Stimulated activated CD4-positive, alpha-beta T cell treated with anti-CD3 and anti-CD28 coated beads, Interleukin-4, amount 100 ng/mL, for 48 hours (primary cell): ENCODE measurements around the gene HNRNPR.

Experiments used
- DNase-seq, 2 donors: peaks; one replicate each; pipeline ENCODE4 v3.0.0-alpha.2; 2020; ENCODE audit warnings: low read depth in 2 of 2

The HNRNPR gene

DNA sequence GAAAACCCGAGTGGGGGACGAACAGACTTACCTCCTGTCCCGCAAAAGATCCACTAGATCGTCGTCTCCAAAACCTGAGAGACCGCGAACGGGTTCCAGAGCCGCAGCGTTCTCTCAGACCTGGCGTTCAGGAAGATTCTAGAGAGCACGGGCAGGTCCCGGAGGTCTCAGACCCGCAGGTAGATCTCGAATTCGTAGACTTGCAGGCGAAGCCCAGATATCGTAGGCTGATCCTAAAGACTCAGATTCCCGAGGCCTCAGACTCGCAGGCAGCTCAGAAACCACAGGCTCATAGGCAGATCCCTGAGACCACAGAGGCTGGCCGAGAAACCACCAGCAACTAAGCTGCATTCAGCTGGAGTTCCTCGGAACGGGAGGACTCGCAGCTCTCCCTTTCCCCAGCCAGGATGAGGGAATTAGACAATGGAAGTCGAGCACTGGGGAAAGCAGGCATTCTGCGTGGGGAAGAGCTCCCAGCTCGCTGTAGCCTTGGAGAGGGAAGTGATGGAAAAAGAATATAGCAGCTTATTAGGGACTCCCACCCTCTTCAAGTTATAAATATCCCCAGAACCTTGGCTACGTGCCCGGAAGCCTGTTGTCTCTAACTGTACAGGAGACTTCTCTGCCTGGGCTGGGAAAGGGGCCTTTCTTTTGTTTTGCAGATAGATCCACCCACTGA lies 25.4 kb upstream of the HNRNPR start, which contains the start of gene ZNF436:
TSS of gene ZNF436 (minus strand) at position 502 of the 679 bp plus-strand sequence. CDS start 1,831 bp downstream, outside the sequence.
- DNase-seq = peak in 1 of 2 donors; percentile 12

DNA sequence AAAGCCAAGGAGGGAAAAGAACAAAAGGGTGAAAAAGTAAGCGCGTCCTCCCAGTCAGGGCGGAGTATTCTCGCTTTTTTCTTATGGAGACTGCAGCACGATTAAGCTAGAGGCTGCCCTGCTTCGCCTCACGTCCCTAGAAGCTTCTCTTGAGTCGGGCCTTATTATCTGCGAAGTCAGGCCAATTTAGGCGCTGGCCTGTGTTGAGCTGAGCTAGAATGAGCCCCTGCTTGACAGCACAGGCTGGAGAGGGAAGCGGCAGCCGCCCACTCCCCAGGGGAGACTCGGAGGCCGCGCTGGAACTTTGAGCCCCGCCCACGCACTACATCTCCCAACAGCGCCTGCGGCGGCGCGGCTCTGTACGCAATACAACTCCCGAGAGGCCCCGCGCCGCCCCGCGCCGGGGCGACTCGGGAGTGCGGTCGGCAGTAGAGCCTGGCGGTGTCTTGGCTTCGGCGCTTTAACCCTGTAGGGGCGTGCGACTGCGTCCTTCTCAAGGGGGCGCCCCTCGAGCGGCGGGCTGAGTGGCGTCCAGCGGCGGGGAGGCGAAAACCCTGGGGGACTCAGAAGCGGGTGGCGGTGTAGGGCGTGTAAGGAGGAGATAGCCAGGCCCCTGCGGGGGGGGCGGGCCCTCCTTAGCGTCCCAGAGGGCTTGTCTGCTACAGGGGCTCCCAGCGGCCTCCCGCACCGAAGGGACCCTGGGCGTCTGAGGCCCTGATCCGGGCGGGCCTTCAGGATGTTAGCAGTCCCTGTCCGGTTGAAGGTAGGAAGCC lies 24.7 kb upstream of the HNRNPR start:
- DNase-seq = peak; percentile 81 to 84

DNA sequence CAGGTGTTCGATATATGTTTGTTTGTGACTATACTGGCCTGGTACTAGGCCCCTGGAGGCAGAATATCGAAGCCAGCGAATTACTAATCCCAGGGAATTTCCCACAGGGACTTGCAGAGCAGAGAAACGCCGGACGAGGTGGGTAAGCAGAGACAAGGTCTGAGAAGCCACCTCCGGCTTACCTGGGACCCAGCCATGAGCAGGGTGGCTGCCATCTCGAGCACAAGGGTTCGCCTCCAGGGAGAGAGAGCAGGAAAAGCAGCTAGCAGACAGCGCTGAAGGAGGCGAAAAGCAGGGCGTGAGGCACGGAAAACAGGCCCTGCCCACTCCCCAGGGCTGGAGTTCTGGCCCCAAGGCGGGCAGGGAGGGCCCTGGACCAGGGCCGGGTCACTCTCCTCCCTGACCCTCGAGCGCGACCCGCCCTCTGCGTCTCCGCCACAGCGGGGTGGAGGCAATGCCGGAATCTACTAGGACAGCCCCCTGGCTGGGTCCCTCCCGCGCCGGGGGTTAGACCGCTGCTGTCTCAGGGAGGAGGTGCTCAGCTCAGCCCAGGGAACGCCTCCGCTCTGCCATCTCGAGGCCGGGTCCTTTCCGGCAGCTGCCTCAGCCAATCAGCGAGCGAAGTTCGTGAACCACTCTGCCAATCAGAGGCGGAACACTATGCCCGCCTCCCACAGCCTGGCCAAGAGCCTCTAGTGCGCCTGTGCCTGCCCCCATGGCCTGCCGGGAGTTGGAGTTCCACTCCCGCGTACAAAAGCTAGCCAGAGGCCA lies 23.9 kb upstream of the HNRNPR start:
- peak; percentile 92 to 98 for DNase-seq

DNA sequence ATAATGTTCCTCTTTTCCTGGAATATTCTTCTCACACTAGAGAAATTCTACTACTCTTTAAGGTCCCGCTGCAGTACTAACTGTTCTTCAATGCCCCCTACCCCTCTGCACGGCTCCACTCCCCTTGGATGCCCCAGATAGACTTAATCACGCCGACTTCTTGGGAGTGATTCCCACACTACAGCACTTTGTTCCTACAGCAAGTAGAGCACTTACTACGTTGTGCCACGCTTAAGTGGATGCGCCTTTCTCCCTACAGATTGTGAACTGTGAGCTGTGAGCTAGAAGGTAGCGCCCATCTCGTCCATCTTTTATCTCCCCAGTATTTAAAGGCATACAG lies 23.3 kb upstream of the HNRNPR start:
- DNase-seq = no peak

DNA sequence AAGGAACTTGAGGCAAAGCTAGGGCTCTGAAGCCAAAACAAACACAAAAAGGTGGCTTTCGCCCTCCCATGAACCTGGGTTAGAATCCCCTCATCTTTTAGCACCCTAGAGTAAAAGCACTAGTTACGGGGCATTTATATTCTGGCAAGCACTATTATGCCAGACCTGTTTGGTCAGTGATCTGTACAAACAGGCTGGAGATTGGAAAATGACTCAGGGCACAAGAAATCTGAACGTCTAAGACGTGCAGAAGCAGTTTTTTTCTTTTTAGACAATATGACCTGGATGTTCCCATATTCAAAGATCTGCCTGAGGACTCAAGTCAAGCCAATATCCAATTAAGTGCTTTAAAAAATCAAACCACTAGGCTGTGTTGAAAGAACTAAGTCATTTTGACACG lies 22.5 kb upstream of the HNRNPR start:
- no peak for DNase-seq

DNA sequence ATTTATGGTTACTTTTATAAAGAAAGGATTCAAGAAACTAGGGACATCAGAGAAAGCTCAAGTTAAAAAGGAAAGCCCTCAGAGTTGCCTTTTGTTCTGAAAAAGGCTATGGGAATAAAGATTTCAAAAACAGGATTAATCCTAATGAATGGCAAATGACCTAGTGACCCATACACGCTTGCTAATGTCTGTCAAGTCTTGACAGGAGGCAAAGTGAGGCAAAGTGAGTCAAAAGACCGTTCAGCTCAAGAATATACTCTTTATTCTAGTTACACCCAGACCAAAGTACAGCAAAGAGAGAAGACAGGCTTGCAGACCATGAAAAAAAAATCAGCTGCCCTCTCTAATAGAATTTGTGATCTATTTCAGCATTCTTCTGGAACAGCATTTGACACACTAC lies 22.1 kb upstream of the HNRNPR start:
- no peak for DNase-seq

DNA sequence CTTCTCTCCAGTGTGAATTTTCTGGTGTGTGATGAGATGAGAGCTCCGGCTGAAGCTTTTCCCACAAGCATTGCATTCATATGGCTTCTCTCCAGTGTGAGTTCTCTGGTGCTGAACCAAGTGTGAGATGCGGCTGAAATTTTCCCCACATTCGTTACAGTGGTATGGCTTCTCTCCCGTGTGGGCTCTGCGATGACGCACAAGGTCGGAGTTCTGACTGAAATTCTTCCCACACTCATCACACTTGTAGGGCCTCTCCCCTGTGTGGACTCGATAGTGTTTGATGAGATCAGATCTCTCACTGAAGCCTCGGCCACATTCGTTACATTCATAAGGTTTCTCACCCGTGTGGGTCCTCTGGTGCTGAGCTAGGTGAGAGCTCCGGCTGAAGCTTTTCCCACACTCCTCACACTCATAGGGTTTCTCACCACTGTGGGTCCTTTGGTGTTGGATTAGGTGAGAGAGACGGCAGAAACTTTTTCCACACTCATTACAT lies 18.2 kb upstream of the HNRNPR start:
- no peak for DNase-seq

DNA sequence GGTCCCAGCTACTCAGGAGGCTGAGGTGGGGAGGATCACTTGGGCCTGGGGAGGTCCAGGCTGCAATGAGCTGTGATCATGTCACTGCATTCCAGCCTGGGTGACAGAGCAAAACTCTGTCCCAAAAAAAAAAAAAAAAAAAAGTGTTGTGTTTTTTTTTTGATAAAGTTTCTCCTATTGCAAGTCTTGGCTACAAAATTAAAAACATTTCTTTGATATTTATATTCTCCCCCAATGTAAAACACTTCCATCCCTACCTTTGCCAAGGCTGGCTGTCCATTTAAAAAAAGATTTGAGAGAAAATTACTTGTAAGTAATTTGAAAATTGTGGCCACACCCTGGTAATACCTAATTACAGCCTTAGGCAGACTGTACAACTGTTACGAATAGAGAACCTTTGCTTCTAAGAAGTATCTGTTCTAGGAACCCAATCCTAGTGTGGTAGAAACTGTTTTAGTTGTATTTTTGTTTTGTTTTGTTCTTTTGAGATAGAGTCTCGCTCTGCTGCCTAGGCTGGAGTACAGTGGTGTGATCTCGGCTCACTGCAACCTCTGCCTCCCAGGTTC lies 14.3 kb upstream of the HNRNPR start:
- DNase-seq = no peak

DNA sequence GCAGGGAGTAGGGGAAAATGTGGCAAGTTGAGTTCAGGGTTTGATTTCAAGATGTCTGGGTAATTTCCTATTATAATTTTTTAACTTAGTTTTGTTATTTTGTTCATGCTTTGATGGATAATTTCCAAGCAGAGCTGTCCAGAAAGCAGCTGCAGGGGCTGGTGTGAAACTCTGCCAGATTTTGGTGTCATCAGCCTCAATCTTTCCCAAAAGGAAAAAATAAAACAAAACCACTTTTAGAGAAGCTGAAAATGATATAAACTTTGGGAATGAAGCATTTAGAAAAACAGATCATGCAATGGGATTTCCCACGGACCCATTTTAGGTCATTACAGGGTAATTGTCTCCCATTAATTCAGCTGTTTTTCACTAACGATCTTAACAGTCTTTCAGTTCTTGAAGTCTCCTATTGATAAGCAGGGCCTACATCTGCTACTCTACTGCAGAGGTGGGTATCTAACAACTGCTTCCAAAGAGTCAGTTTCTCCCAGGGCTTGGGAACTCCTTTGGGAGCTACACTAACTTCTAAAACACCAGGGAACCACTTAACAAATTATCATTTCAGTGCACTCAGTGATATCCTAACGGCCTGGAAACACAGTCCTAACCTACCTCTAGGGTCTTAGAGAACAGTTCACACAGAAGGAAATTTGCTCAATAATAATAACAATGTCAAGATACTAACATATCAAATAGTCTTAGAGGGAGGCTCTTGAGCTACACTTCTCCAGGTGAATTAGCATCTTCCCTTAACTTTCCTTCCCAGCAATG lies 13.2 kb upstream of the HNRNPR start:
- DNase-seq = no peak

DNA sequence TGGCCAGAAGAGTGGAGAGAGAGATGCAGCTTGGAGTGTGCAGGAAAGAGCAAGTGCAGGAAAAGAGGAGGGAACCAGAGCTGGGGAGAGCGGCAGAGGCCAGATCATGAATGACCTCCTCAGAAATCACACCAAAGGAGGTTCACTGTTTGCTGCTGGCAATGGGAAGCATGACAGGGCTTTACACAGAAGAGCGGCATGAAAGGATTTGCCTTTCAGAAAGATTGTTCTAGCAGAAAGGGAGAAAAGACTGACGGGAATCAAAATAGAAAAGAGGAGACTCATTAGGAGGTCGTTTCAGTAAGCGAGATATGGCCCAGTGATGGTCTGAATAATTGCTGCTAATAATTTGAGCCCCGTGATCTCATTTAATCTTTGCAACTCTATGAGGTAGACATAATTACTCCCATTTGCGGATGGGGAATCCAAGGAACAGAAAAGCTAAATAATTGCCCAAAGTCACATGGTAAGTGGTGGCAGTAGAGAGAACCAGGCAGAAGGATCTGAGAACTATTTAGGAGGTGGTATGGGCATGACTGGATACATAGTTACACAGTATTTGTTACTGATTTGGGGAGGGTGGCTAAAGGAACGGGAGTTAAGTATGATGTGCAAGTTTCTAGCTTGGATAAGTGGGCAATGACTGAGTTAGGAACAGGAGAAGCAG lies 12.5 kb upstream of the HNRNPR start:
- DNase-seq = no peak

DNA sequence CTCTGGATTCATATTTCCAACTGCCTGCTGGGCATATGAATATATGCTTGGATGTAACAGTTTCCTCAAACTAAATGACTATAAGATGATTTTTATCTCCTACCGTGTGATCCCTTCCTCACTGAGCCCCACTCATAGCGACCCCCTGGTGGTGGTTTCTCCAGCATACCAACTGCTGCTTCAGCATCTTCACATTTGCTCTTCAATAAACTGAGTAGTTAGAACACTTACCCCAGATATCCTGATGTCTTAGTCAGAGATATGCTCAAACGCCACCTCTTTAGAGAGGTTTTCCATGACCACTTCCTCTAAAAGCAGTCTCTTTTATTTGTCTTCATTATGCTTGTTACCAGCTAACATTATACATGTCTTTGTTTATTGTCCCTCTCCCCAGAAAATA lies 10.2 kb upstream of the HNRNPR start:
- DNase-seq = no peak

DNA sequence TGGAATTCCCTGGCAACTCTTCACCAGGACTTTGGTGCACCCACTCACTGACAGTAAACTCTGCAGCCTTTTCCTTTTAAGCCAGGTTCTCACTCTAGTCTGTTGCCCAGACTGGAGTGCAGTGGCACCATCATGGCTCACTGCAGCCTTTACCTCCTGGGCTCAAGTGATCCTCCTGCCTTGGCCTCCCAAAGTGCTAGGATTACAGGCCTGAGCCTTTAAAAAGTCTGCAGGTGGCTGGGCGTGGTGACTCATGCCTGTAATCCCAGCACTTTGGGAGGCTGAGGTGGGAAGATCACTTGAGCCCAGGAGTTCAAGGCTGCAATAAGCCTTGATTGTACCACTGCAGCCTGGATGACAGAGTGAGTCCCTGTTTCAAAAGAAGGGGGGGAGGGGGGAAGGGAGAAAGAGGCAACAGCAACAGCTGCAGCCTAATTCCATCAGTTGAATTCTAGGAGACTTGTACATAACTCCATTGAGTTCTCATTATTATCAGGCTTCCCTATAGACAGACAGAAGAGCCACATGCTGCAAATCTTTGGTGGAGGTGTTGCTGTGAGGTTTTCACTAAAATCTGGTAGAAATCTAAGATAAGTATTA lies 8.1 kb upstream of the HNRNPR start:
- DNase-seq = no peak

DNA sequence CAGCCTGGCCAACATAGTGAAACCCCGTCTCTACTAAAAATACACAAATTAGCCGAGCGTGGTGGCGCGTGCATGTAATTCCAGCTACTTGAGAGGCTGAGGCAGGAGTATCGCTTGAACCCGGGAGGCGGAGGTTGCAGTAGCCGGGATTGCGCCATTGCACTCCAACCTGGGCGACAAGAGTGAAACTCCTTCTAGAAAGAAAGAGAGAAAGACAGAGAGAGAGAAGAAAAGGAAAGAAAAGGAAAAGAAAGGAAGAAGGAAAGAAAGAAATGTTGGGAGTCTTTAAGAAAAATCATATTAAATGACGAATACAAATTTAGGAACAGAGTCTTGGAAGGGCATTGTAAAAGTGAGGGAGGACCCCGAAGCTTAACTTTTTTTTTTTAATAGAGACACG lies 1.8 kb upstream of the HNRNPR start:
- no peak for DNase-seq

DNA sequence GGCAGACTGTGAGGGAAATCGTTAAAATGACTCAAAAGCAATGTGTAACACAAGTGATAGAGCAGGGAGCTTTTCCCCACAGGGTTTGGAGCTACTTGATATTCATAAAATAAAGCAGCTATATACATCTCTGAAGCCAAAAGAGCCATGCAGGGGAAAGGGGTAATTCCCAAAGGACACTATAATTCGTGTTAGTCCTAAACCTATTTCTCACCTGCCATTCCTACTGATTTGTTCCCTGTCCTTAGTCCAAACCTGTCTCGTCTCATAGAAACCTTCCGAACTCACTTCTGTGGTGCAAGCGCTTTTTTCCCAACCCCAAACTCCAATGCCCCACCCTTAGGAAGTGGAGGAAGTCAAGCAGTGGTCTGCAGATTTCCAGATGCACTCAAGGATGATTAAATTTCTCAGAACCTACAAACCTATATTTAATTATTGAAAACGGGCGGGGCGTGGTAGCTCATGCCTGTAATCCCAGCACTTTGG lies 946 bp upstream of the HNRNPR start:
- no peak for DNase-seq

DNA sequence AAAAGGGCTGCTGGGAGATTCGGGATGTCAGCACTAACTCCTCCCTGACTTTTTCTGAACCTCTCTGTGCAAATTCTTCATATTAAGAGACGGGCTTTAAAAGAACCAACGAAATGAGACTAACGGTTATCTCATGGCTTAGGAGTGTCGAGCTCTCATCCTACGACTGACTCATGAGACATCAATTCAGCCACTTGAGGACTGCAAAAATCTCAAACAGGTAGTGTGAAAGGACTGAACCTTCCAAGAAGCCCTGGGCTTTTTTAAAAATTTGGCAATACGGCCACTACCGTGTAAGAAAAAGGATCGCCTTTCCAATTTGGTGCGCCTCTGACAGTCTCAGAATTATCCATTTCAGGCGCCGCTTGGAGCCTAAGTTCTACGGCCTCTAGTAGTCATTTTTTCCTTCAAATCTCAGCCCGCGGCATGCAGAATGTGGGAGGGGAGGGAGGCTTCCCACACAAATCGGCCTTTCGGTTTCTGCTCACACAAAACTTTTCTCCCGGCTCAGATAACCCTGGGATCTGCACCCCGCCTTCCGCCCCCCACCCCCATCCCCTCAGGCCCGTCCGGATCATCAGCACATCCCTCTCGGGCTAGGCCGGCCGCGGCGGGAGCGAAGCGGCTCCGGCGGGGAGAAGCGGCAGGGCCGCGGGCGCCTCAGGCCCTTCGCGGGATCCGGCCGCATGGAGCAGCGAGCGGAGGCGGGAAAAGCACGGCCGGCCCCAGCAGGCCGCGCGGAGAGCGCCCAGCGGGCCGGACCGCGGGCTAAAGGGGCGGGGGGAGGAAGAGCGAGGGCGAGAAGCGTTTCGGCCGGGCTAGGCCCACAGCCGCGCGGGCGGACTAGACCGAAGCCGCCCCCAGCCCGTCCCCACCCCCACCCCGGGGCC lies 618 bp downstream of the HNRNPR start:
- peak; percentile 34 to 51 for DNase-seq

DNA sequence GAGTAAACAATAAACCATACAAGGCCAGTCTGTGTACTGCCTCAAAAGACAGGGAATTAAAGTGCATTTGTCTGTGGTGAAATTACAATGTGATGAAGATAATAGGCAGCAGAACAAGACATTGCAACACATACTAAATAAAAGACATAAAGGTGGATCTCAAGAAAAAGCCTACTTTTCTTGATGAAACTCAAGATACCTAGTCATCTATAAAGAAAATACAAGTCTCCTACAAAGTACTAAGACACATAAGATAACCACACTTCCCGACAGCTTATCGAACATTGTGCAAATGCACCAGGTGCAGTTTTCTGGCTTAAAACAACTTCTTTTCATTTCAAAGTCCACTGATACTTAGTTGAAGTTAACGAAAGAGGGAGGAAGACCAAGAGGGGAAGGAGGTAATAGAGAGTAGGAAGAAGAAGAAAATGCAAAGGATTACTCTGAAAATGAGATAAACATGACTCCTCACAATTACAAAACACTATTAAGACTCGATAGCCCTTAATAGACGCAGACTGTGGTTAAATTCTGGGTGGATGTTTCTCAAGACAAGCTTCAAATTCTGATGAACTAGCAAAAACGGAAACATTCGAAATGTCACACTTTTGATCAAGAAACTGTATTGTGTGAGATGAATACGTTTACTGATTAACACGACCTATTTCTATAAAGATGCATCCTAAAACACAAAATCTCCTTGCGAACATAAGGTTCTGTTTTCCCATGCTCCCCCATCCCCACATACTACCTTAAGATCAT lies 2.0 kb downstream of the HNRNPR start:
- no peak for DNase-seq

DNA sequence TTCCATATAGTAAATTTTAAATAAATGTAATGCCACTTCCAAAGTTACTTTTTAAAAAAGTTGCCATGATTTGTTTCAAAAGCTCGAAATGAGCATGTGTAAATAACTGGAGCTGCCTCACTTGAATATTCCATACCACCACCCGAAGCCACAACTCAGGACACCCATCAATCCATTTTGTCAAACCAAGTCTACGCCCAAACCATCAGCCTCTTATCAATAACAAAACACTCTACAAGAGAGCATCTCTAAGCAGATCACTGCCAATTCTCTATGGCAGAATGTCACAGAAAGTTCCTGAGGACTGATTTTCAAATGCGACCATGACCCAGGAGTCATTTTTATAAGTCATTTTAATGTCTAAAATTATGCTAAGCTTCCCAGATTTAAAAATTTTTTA lies 4.5 kb downstream of the HNRNPR start:
- DNase-seq = no peak

DNA sequence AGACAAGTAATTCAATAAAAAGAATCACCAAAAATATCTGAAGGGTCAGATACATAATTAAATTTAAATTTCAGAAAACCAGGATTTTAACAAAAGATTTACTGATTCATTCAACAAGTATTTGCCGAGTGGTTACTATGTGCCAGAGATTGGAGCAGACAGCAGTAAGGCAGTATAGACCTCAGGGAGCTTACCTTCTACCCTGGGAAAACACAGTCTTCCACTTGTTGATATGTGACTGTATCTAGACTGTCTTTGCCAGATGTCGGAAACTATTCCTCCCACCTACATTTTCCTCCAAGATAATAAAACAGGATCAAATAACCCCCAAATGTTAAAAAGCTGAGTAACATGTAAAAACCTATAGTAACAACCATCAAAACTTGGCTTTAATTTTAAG lies 6.2 kb downstream of the HNRNPR start:
- DNase-seq = no peak

DNA sequence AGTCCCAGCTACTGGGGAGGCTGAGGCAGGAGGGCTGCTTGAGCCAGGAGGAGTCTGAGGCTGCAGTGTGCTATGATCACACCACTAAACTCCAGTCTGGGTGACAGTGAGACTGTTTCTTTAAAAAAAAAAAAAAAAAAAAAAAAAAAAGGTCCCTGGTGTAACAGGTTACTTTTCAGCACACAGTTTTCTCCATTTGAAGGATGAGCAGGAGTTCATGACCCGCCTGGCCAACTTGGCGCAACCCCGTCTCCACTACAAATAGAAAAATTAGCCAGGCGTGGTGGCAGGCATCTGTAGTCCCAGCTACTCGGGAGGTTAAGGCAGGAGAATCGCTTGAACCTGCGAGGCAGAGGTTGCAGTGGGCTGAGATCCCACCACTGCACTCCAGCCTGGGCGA lies 12.4 kb downstream of the HNRNPR start:
- DNase-seq = no peak
